ENCODE measurements around the gene SCNN1A. TPM values are rescaled to one million over a fixed set of nuclear protein-coding genes. Genes with fewer than 3 reads are reported as not detected.

SCNN1A gene
- total RNA-seq, 4 donors from 2014 or later: 1.3 to 38.3 (median 7.3) TPM

DNA sequence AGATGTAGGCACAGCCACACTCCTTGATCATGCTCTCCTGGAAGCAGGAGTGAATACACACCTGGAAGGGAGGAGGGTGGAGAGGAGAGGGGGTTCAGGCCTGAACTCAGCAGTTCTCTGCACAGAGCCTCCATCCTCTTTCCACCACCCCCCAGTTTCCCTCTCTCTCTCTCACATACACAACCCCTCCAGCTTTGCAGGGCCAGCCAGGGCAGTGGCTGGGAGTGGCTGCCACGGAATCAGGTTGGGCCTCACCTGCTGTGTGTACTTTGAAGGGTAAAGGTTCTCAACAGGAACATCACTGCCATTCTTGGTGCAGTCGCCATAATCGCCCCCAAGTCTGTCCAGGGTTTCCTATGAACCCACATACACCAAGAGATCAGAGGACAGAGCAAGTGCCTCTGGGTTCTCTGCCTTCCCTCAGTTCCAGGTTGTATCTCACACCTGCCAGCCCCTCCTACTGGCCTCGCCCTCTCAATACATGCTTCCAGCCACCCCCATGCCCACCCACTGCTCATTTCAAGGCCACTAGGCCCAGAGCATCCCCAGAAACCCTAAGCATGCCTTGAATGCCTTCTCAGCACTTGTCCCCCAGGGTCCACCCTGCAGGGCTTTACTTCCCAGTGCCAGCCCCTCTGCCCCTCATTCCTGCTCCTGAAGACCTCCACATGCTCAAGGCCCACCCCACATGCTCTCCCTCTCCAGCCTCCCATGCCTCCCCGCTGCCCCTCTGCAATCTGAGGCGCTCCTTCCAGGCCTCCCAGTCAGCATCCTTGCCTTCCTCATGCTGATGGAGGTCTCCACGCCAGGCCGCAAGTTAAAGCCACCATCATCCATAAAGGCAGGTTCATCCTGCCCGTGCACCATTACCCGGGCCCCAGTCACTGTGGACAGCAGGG is 20.6 kb downstream of the SCNN1A start:
- H3K27me3 ChIP-seq: no peaks in the 10 kb centered on the region
- intact Hi-C loops (cut with DNase I; ENCODE audit: low total_unique reads): no loop called here
- no peak overlapping the region for H3K4me3 ChIP-seq
- H3K27ac ChIP-seq: no peak overlapping the region
- no peaks in the 10 kb centered on the region for H3K36me3 ChIP-seq
- no peak for TF ChIP-seq POLR2A (IDR thresholded peaks at IDR 0.05)
- TF ChIP-seq, protein P1, sequence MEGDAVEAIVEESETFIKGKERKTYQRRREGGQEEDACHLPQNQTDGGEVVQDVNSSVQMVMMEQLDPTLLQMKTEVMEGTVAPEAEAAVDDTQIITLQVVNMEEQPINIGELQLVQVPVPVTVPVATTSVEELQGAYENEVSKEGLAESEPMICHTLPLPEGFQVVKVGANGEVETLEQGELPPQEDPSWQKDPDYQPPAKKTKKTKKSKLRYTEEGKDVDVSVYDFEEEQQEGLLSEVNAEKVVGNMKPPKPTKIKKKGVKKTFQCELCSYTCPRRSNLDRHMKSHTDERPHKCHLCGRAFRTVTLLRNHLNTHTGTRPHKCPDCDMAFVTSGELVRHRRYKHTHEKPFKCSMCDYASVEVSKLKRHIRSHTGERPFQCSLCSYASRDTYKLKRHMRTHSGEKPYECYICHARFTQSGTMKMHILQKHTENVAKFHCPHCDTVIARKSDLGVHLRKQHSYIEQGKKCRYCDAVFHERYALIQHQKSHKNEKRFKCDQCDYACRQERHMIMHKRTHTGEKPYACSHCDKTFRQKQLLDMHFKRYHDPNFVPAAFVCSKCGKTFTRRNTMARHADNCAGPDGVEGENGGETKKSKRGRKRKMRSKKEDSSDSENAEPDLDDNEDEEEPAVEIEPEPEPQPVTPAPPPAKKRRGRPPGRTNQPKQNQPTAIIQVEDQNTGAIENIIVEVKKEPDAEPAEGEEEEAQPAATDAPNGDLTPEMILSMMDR (IDR thresholded peaks at IDR 0.05): no peak
- H3K4me1 ChIP-seq: no peaks in the 10 kb centered on the region
- DNase-seq: no peak
- H3K9me3 ChIP-seq: no peaks in the 10 kb centered on the region

DNA sequence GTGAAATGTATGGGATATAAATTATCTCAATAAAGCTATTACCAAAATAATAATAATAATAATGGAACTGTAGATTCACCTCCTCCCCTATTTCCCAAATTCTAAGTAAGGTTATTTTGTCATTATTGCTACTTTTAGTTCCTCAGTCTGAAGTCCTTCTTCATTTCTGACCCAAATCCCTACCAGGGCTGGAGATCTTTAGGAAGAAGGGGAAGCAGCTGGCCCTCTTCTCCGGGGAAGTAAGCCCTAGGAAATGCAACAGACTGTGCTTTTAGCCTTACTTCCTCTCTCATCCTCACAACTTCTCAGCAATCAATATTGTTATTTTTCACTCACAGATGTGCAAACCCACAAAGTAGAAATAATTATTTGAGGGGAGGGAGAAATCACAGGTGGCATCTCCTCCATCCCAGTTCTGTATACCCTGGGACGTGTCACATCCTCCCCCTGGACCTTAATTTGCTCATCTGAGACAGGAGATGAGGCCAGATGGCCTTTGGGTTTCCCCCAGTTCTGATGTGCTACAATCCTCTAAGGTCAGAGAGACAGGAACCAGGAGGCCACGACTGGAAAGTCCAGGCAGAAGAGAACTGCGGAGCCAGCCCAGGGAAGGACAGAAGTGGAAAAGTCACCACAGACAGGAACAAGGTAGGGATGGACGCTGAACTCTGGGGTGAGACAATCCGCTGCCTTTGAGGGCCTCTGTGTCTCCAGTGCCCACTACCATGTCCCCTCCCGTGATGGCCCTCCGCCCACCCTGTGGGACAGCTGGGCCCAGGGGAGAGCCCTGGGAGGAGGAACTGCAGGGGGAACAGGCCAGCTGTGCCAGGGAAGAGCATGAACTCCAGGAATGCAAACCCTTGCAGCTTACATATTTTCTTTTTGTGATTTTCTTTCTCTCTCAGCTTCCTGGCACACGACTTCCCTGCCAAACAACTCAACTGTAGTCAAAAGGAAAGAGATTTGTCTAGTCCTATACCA is 22.9 kb downstream of the SCNN1A start:
- Histone ChIP-seq H3K36me3 (no peaks in the 10 kb centered on the region), H3K4me3 (no peak overlapping the region), H3K4me1 (peaks cover 0 to 7% of the 10 kb centered on the region in 2 donors), H3K27me3 (no peaks in the 10 kb centered on the region), H3K27ac (peak overlapping the region; percentile 6 to 35), H3K9me3 (no peaks in the 10 kb centered on the region)
- DNase-seq: no peak
- intact Hi-C loops (cut with DNase I; ENCODE audit: low total_unique reads): no loop called here
- no peak for TF ChIP-seq POLR2A (IDR thresholded peaks at IDR 0.05)
- TF ChIP-seq, protein P1 (IDR thresholded peaks at IDR 0.05): no peak

DNA sequence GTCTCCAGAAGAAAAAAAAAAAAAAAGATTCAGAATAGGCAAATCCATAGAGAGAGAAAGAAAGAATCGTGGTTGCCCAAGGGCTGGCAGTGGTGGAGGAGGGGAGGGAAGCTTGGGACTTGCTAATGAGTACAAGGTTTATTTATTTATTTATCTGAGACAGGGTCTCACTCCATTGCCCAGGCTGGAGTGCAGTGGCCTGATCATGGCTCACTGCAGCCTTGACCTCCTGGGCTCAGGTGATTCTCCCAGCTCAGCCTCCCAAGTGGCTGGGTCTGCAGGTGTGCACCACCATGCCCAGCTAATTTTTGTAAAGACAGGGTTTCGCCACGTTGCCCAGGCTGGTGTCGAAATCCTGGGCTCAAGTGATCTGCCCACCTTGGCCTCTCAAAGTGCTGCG is 23.7 kb downstream of the SCNN1A start:
- DNase-seq: no peak
- Histone ChIP-seq H3K36me3 (no peaks in the 10 kb centered on the region), H3K4me1 (peaks cover 0 to 7% of the 10 kb centered on the region in 2 donors), H3K27me3 (no peaks in the 10 kb centered on the region), H3K4me3 (no peak overlapping the region), H3K27ac (no peak overlapping the region), H3K9me3 (no peaks in the 10 kb centered on the region)
- TF ChIP-seq POLR2A (IDR thresholded peaks at IDR 0.05): no peak
- TF ChIP-seq, protein P1 (IDR thresholded peaks at IDR 0.05): no peak
- intact Hi-C loops (cut with DNase I; ENCODE audit: low total_unique reads): no loop called here

DNA sequence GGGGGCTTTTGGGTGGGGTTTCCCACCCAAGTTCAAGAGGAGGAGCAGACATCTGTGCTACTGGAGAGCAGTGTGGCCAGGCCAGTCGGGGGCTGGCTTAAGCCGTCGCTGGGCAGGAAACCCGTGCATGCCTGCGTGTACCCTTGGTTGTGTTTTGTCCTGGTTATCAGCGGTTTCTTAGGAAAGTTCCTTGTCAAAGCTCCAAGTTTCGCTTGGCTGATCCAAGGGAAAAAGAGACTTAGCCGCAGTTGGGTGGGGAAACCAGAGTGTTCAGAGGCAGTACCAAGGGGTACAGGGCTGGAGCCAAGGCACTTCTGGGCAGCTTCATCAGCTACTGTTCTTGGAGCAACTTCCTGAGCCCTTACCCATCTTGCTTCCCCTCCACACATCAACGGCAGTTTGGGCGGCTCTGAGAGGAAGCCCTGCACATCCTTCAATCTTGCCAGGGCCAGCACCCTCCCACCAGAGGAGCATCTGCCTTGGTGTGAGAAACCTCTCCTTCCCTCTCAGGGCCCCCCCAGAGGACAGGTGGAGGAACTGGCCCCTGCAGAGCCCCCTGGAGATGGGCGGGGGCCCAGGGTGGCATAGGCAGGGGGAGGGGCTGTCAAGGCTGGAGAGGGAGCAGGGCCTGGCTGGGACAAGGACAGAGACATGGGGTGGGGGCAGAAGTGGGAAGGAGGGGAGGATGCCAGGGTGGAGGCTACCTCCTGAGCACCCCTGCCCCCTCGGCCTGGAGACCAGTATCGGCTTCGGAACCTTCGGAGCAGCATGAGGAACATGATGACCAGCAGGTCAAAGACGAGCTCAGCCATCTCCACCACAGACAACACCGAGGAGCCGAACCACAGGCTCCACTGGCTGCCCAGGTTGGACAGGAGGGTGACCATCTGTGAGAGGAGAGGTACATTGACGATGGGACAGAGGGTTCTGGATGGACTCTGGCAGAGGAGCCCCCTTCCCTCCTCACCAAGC is 27.7 kb downstream of the SCNN1A start:
- no peaks in the 10 kb centered on the region for H3K9me3 ChIP-seq
- no peak overlapping the region for H3K4me3 ChIP-seq
- intact Hi-C loops (cut with DNase I; ENCODE audit: low total_unique reads): no loop called here
- peak overlapping the region; percentile 95 to 97 for H3K27ac ChIP-seq
- peak in 1 of 2 donors; percentile 33 for TF ChIP-seq POLR2A (IDR thresholded peaks at IDR 0.05)
- TF ChIP-seq, protein P1 (IDR thresholded peaks at IDR 0.05): no peak
- H3K4me1 ChIP-seq: peaks cover 12 to 22% of the 10 kb centered on the region in 2 donors
- H3K36me3 ChIP-seq: no peaks in the 10 kb centered on the region
- H3K27me3 ChIP-seq: no peaks in the 10 kb centered on the region
- DNase-seq: peak; percentile 69 to 82
